GM12878 (cell line): Measurements from ENCODE around the gene PAX9. TPM values are rescaled to one million over a fixed set of nuclear protein-coding genes. Genes with fewer than 3 reads are reported as not detected.

Experiments
- ELK1 ChIP-seq: IDR thresholded peaks from 2 replicates; pipeline ENCODE4 v1.6.1; 2012; ENCODE audit warnings: low read depth, low read length, improper control_type of control experiment
- IRF5 ChIP-seq: fragments of 450-650 bp; IDR thresholded peaks from 2 replicates; pipeline ENCODE4 v1.6.1; 2017; ENCODE audit warnings: borderline replicate concordance
- KAT2A ChIP-seq: conservative IDR thresholded peaks from 2 replicates; pipeline ENCODE4 v1.6.1; 2011; ENCODE audit warnings: low read depth, low read length; ENCODE audit not compliant: control insufficient read depth
- MXI1 ChIP-seq: fragments of 150-350 bp; IDR thresholded peaks from 2 replicates; pipeline ENCODE4 v1.6.1; 2011; ENCODE audit warnings: low read depth, mild to moderate bottlenecking, inconsistent platforms, low read length, improper control_type of control experiment
- NFIC ChIP-seq: IDR thresholded peaks from 2 replicates; pipeline ENCODE4 v1.6.1; 2012; ENCODE audit warnings: low read depth, mild to moderate bottlenecking, inconsistent platforms, low read length, moderate library complexity
- PRDM15 ChIP-seq: fragments of 450-650 bp; formaldehyde crosslinking; IDR thresholded peaks from 2 replicates; pipeline ENCODE4 v1.4.0; 2020; ENCODE audit warnings: mild to moderate bottlenecking, moderate library complexity
- SKIL ChIP-seq: fragments of 450-650 bp; IDR thresholded peaks from 2 replicates; pipeline ENCODE4 v1.6.1; 2017; ENCODE audit warnings: mild to moderate bottlenecking, low read depth, inconsistent platforms; ENCODE audit not compliant: poor library complexity, severe bottlenecking
- SMAD5 ChIP-seq: IDR thresholded peaks from 2 replicates; pipeline ENCODE4 v1.6.1; 2016; ENCODE audit warnings: antibody characterized with exemption, low read depth
- SREBF2 ChIP-seq: IDR thresholded peaks from 2 replicates; pipeline ENCODE4 v1.6.1; 2012; ENCODE audit warnings: mild to moderate bottlenecking, low read length
- ZBED1 ChIP-seq: IDR thresholded peaks from 2 replicates; pipeline ENCODE4 v1.6.1; 2016; ENCODE audit warnings: borderline replicate concordance
- polyA plus RNA-seq, 11 experiments: library from polyadenylated mRNA; depleted of rRNA in 4 of 11; unstranded in 6 of 11; stranded (reverse) in 5 of 11; fragments of >200 nt; fragmentation: Nextera tagmentation in 4 of 11; fragmentation: Illumina TruSeq in 1 of 11; extraction: Ambion mirVana in 4 of 11; extraction: Trizol in 1 of 11; gene quantifications; 1 replicate in 1 of 11; 2 replicates in 10 of 11; pipeline versions ENCODE4 v1.2.1 to v1.2.3, GENCODE V29; 2011 to 2016; ENCODE audit warnings: inconsistent platforms in 2 of 11, missing spikeins in 2 of 11, low read depth in 1 of 11
- total RNA-seq, 4 experiments: library from RNA; depleted of rRNA in 3 of 4; stranded (reverse); fragments of >200 nt in 3 of 4; fragmentation: Illumina TruSeq in 1 of 4; extraction: Trizol in 1 of 4; gene quantifications; 2 replicates each; pipeline versions ENCODE4 v1.2.1 to v1.2.3, GENCODE V29; 2013 to 2021

PAX9 gene
- total and polyA plus RNA-seq, 10 of the 15 experiments (the other 5 are each of a cell fraction or from before 2014, with no cell fraction given), result 0.03 to 8.2 (median 0.09) TPM; not detected in 3

GRCh38 chr14:36718216-36718615, 56.6 kb downstream of the PAX9 start (continued):
- TF ChIP-seq SKIL (no peak), MXI1 (no peak), PRDM15 (CRISPR knock-in tag) (no peak), KAT2A (no peak), SMAD5 (no peak), IRF5 (no peak), NFIC (no peak), ZBED1 (no peak), ELK1 (no peak), SREBF2 (no peak)
